Liver (tissue), 9 donors: Measurements from ENCODE around the gene YY1. TPM values are rescaled to one million over a fixed set of nuclear protein-coding genes. Genes with fewer than 3 reads are reported as not detected.
"Not testable (repeated sequence)": the region's sequence is repeated elsewhere in the genome, so short reads cannot be mapped to it uniquely, and the experiment has no call there.

Source experiments
- DNase-seq: peaks from one replicate; pipeline ENCODE4 v3.0.0-alpha.2; 2017; ENCODE audit warnings: low spot score
- H3K27ac ChIP-seq, 2 donors: one replicate each; pipeline ENCODE4 v1.7.0; 2013; ENCODE audit warnings: inconsistent platforms in 2 of 2, low read length in 2 of 2, control low read depth in 1 of 2, low read depth in 1 of 2, mild to moderate bottlenecking in 1 of 2
- H3K27me3 ChIP-seq, 4 donors: one replicate each; pipeline versions ENCODE4 v1.6.1 to v1.7.0; 2013; ENCODE audit warnings: low read length in 3 of 4, inconsistent platforms in 1 of 4, mild to moderate bottlenecking in 1 of 4, moderate library complexity in 1 of 4; ENCODE audit not compliant: control insufficient read depth in 4 of 4, insufficient read depth in 4 of 4
- H3K36me3 ChIP-seq, 4 donors: one replicate each; pipeline versions ENCODE4 v1.6.1 to v1.7.0; 2013; ENCODE audit warnings: low read length in 3 of 4, mild to moderate bottlenecking in 3 of 4, low read depth in 1 of 4, moderate library complexity in 1 of 4; ENCODE audit not compliant: control insufficient read depth in 4 of 4, insufficient read depth in 3 of 4
- H3K4me1 ChIP-seq, 4 donors: one replicate each; pipeline versions ENCODE4 v1.6.1 to v1.7.0; 2013; ENCODE audit warnings: low read length in 3 of 4, mild to moderate bottlenecking in 3 of 4, moderate library complexity in 1 of 4; ENCODE audit not compliant: control insufficient read depth in 4 of 4, insufficient read depth in 4 of 4
- H3K4me3 ChIP-seq, 3 donors: one replicate each; pipeline versions ENCODE4 v1.6.1 to v1.7.0; 2013; ENCODE audit warnings: low read length in 3 of 3, control low read depth in 1 of 3, low read depth in 1 of 3, mild to moderate bottlenecking in 1 of 3
- H3K9ac ChIP-seq, 2 donors: one replicate each; pipeline ENCODE4 v1.7.0; 2013; ENCODE audit warnings: low read length in 2 of 2, mild to moderate bottlenecking in 2 of 2, moderate library complexity in 2 of 2, control low read depth in 1 of 2, low read depth in 1 of 2
- H3K9me3 ChIP-seq, 4 donors: one replicate each; pipeline versions ENCODE4 v1.6.1 to v1.7.0; 2013; ENCODE audit warnings: low read length in 3 of 4; ENCODE audit not compliant: control insufficient read depth in 4 of 4
- HNF4A ChIP-seq, 2 donors: conservative IDR thresholded peaks; 2 replicates each; pipeline ENCODE4 v1.6.1; 2016; ENCODE audit warnings: antibody characterized with exemption in 2 of 2, mild to moderate bottlenecking in 2 of 2
- HNF4G ChIP-seq: IDR thresholded peaks from 2 replicates; pipeline ENCODE4 v1.6.1; 2016; ENCODE audit warnings: antibody characterized with exemption
- MAX ChIP-seq: IDR thresholded peaks from 2 replicates; pipeline ENCODE4 v1.6.1; 2016; ENCODE audit warnings: antibody characterized with exemption
- NR2F2 ChIP-seq: IDR thresholded peaks from 2 replicates; pipeline ENCODE4 v1.6.1; 2016; ENCODE audit warnings: antibody characterized with exemption
- RAD21 ChIP-seq, 2 donors: IDR thresholded peaks; 2 replicates each; pipeline ENCODE4 v1.6.1; 2016; ENCODE audit warnings: antibody characterized with exemption in 2 of 2, mild to moderate bottlenecking in 2 of 2
- REST ChIP-seq: IDR thresholded peaks from 2 replicates; pipeline ENCODE4 v1.6.1; 2016; ENCODE audit warnings: antibody characterized with exemption, mild to moderate bottlenecking
- RXRA ChIP-seq, 2 donors: IDR thresholded peaks; 2 replicates each; pipeline ENCODE4 v1.6.1; 2017 to 2018; ENCODE audit warnings: antibody characterized with exemption in 2 of 2, mild to moderate bottlenecking in 1 of 2
- SP1 ChIP-seq: IDR thresholded peaks from 2 replicates; pipeline ENCODE4 v1.6.1; 2018; ENCODE audit warnings: antibody characterized with exemption, mild to moderate bottlenecking
- WGBS: extraction: QIAGEN DNeasy Blood & Tissue Kit; methylation state at CpG from one replicate; pipeline ENCODE4 v1.1.7; 2013; 5-methylcytosine and 5-hydroxymethylcytosine counted together
- polyA plus RNA-seq, 2 donors: library from polyadenylated mRNA; stranded (reverse) in 1 of 2; unstranded in 1 of 2; fragments of 200-250 nt in 1 of 2; fragments of >200 nt in 1 of 2; fragmentation: Nextera tagmentation in 1 of 2; extraction: Ambion mirVana in 1 of 2; gene quantifications; one replicate each; pipeline versions ENCODE4 v1.2.1 to v1.2.3, GENCODE V29; 2013 to 2015
- total RNA-seq, 2 donors: library from RNA; depleted of rRNA; stranded (reverse); fragments of >200 nt; gene quantifications; one replicate each; pipeline ENCODE4 v1.2.3, GENCODE V29; 2014
- donor health status: healthy.
- donor health status: healthy.
- donor health status: healthy.
- donor health status: healthy.
- donor health status: healthy.

The YY1 gene
- total and polyA plus RNA-seq, 4 donors = 15.8 to 37.4 (median 28.8) TPM

GRCh38 chr14:100309028-100309737, 70.2 kb downstream of the YY1 start:
- Histone ChIP-seq H3K4me1 (peaks cover 7 to 41% (median 32%) of the 10 kb centered on the region in 4 donors), H3K4me3 (no peak overlapping the region), H3K27ac (no peak overlapping the region), H3K9ac (no peak overlapping the region), H3K27me3 (no peaks in the 10 kb centered on the region), H3K9me3 (no peaks in the 10 kb centered on the region), H3K36me3 (no peaks in the 10 kb centered on the region)
- TF ChIP-seq SP1 (peak; percentile 36), RXRA (IDR thresholded peaks at IDR 0.05) (peak in 1 of 2 donors; percentile 6), REST (no peak), HNF4A (conservative IDR thresholded peaks at IDR 0.05) (peak in 1 of 2 donors; percentile 7), RAD21 (IDR thresholded peaks at IDR 0.05) (peak in 1 of 2 donors; percentile 51), HNF4G (no peak), NR2F2 (peak; percentile 80)
- WGBS = 72% methylated on average over 8 of the region's 8 CpGs
- DNase-seq = no peak

- not testable (repeated sequence) for H3K27ac ChIP-seq
- peaks cover 6 to 26% (median 19%) of the 10 kb centered on the region in 4 donors for H3K4me1 ChIP-seq
These were observed 73.3 kb downstream of the YY1 start for GRCh38 chr14:100312110-100312876.

GRCh38 chr14:100312877-100313400, 74.0 kb downstream of the YY1 start:
- H3K4me3 ChIP-seq = no peak overlapping the region
- H3K36me3 ChIP-seq = no peaks in the 10 kb centered on the region
- WGBS = 74% methylated on average over 10 of the region's 10 CpGs
- no peak for TF ChIP-seq MAX
- no peaks in the 10 kb centered on the region for H3K27me3 ChIP-seq
- DNase-seq = no peak
- H3K27ac ChIP-seq = no peak overlapping the region
- peaks cover 2 to 19% (median 13%) of the 10 kb centered on the region in 4 donors for H3K4me1 ChIP-seq
- no peak overlapping the region for H3K9ac ChIP-seq
- no peaks in the 10 kb centered on the region for H3K9me3 ChIP-seq

More at GRCh38 chr14:100312110-100312876, 73.3 kb downstream of the YY1 start:
- H3K27me3 ChIP-seq, H3K36me3 ChIP-seq, H3K4me3 ChIP-seq, H3K9ac ChIP-seq, DNase-seq, H3K9me3 ChIP-seq: not testable (repeated sequence)
- WGBS = 44% methylated on average over 18 of the region's 18 CpGs
